GM18507 (cell line): ENCODE results near the gene DNAI2.

Source experiments
- DNase-seq: peaks from one replicate; pipeline ENCODE4 v3.0.0; 2011; ENCODE audit warnings: low read depth; ENCODE audit not compliant: insufficient read length; ENCODE audit errors: extremely low spot score
- FAIRE-seq: peaks from 2 replicates; lab custom pipeline; 2011; peaks lifted over from hg19 to GRCh38; lab: Jason Lieb, UNC

The DNAI2 gene

GRCh38 chr17:74332017-74332650 lies 58.1 kb downstream of the DNAI2 start:
- DNase-seq (no peak), FAIRE-seq (no peak)

GRCh38 chr17:74332763-74333283 lies 58.8 kb downstream of the DNAI2 start:
- DNase-seq: no peak
- FAIRE-seq: no peak

- no peak for DNase-seq
Measured at GRCh38 chr17:74334393-74335039, 60.5 kb downstream of the DNAI2 start.

GRCh38 chr17:74335529-74336062 lies 61.6 kb downstream of the DNAI2 start:
- FAIRE-seq: no peak

More at GRCh38 chr17:74334393-74335039, 60.5 kb downstream of the DNAI2 start:
- FAIRE-seq: no peak

GRCh38 chr17:74336307-74336706 lies 62.3 kb downstream of the DNAI2 start:
- FAIRE-seq: no peak
- DNase-seq: no peak

More at GRCh38 chr17:74335529-74336062, 61.6 kb downstream of the DNAI2 start:
- no peak for DNase-seq

GRCh38 chr17:74337834-74338500 lies 63.9 kb downstream of the DNAI2 start:
- DNase-seq: no peak
- no peak for FAIRE-seq

GRCh38 chr17:74339537-74340195 lies 65.6 kb downstream of the DNAI2 start:
- DNase-seq (no peak), FAIRE-seq (no peak)

- no peak for FAIRE-seq
- DNase-seq: no peak
Measured at GRCh38 chr17:74340470-74341023, 66.5 kb downstream of the DNAI2 start.

- DNase-seq: no peak
Measured at GRCh38 chr17:74342224-74342623, 68.2 kb downstream of the DNAI2 start.

GRCh38 chr17:74343121-74343520 lies 69.1 kb downstream of the DNAI2 start:
- no peak for FAIRE-seq
- no peak for DNase-seq

More at GRCh38 chr17:74342224-74342623, 68.2 kb downstream of the DNAI2 start:
- FAIRE-seq: no peak

- DNase-seq (no peak), FAIRE-seq (no peak)
Measured at GRCh38 chr17:74343526-74344284, 69.7 kb downstream of the DNAI2 start.

GRCh38 chr17:74344658-74345057 lies 70.6 kb downstream of the DNAI2 start:
- no peak for DNase-seq
- no peak for FAIRE-seq

GRCh38 chr17:74345433-74346241 lies 71.6 kb downstream of the DNAI2 start:
- no peak for DNase-seq
- FAIRE-seq: no peak

GRCh38 chr17:74347646-74348045 lies 73.6 kb downstream of the DNAI2 start:
- FAIRE-seq (no peak), DNase-seq (no peak)

GRCh38 chr17:74349120-74349519 lies 75.1 kb downstream of the DNAI2 start:
- no peak for FAIRE-seq
- DNase-seq: no peak

- no peak for FAIRE-seq
- no peak for DNase-seq
Measured at GRCh38 chr17:74350486-74350885, 76.5 kb downstream of the DNAI2 start.

GRCh38 chr17:74351552-74352210 lies 77.6 kb downstream of the DNAI2 start:
- no peak for FAIRE-seq
- DNase-seq: no peak
